H9 (cell line): Measurements from ENCODE around the gene TNMD. TPM values are rescaled to one million over a fixed set of nuclear protein-coding genes. Genes with fewer than 3 reads are reported as not detected.

Source experiments
- DNase-seq: peaks from one replicate; pipeline ENCODE4 v3.0.0-alpha.2; 2017
- H2AFZ ChIP-seq: one replicate; pipeline ENCODE4 v1.6.1; 2013; ENCODE audit warnings: mild to moderate bottlenecking, low read length, control low read depth, moderate library complexity
- H2AK5ac ChIP-seq: 2 replicates; pipeline ENCODE4 v1.6.1; 2013; ENCODE audit warnings: low read length, control low read depth, mixed read lengths; ENCODE audit not compliant: insufficient read length
- H2BK120ac ChIP-seq: one replicate; pipeline ENCODE4 v1.6.1; 2013; ENCODE audit warnings: low read depth, mild to moderate bottlenecking, low read length, control low read depth, inconsistent platforms; ENCODE audit not compliant: poor library complexity, severe bottlenecking
- H2BK12ac ChIP-seq: 2 replicates; pipeline ENCODE4 v1.6.1; 2013; ENCODE audit warnings: low read length, control low read depth, mixed read lengths, low read depth; ENCODE audit not compliant: insufficient read length
- H2BK15ac ChIP-seq: 2 replicates; pipeline ENCODE4 v1.6.1; 2013; ENCODE audit warnings: low read depth, low read length, control low read depth
- H2BK20ac ChIP-seq: one replicate; pipeline ENCODE4 v1.6.1; 2013; ENCODE audit warnings: low read depth, mild to moderate bottlenecking, low read length, control low read depth, inconsistent platforms; ENCODE audit not compliant: poor library complexity, severe bottlenecking
- H2BK5ac ChIP-seq: 2 replicates; pipeline ENCODE4 v1.6.1; 2013; ENCODE audit warnings: low read length, control low read depth, mixed read lengths; ENCODE audit not compliant: insufficient read length
- H3K14ac ChIP-seq: 2 replicates; pipeline ENCODE4 v1.6.1; 2013; ENCODE audit warnings: low read length, control low read depth; ENCODE audit not compliant: insufficient read depth
- H3K18ac ChIP-seq: 2 replicates; pipeline ENCODE4 v1.6.1; 2013; ENCODE audit warnings: low read depth, mild to moderate bottlenecking, mixed read lengths, low read length, control low read depth; ENCODE audit not compliant: insufficient read length
- H3K23ac ChIP-seq: 2 replicates; pipeline ENCODE4 v1.6.1; 2013; ENCODE audit warnings: low read length, control low read depth, mixed read lengths, low read depth; ENCODE audit not compliant: insufficient read length
- H3K23me2 ChIP-seq: 2 replicates; pipeline ENCODE4 v1.6.1; 2013; ENCODE audit warnings: low read depth, mild to moderate bottlenecking, mixed read lengths, low read length, control low read depth; ENCODE audit not compliant: insufficient read length, poor library complexity, severe bottlenecking
- H3K27ac ChIP-seq: 2 replicates; pipeline ENCODE4 v1.5.1; 2013; ENCODE audit warnings: low read length, control low read depth, mixed read lengths, low read depth; ENCODE audit not compliant: insufficient read length
- H3K27me3 ChIP-seq: 2 replicates; pipeline ENCODE4 v1.6.1; 2013; ENCODE audit warnings: low read length, control low read depth, inconsistent platforms; ENCODE audit not compliant: insufficient read depth
- H3K4ac ChIP-seq: 2 replicates; pipeline ENCODE4 v1.6.1; 2013; ENCODE audit warnings: low read depth, mild to moderate bottlenecking, control low read depth, inconsistent platforms, low read length, moderate library complexity
- H3K4me1 ChIP-seq: 2 replicates; pipeline ENCODE4 v1.6.1; 2013; ENCODE audit warnings: low read length, control low read depth, inconsistent platforms; ENCODE audit not compliant: insufficient read depth
- H3K4me2 ChIP-seq: 2 replicates; pipeline ENCODE4 v1.6.1; 2013; ENCODE audit warnings: low read length, control low read depth, mixed read lengths; ENCODE audit not compliant: insufficient read length, insufficient read depth
- H3K56ac ChIP-seq: 2 replicates; pipeline ENCODE4 v1.6.1; 2013; ENCODE audit warnings: low read depth, mild to moderate bottlenecking, mixed read lengths, low read length, control low read depth; ENCODE audit not compliant: insufficient read length
- H3K79me1 ChIP-seq: 2 replicates; pipeline ENCODE4 v1.6.1; 2013; ENCODE audit warnings: low read depth, mild to moderate bottlenecking, moderate library complexity, low read length, control low read depth, inconsistent platforms; ENCODE audit not compliant: insufficient read depth, poor library complexity, severe bottlenecking
- H3K79me2 ChIP-seq: 2 replicates; pipeline ENCODE4 v1.6.1; 2013; ENCODE audit warnings: low read length, control low read depth, inconsistent platforms; ENCODE audit not compliant: insufficient read depth
- H3K9ac ChIP-seq: 2 replicates; pipeline ENCODE4 v1.6.1; 2013; ENCODE audit warnings: low read length, control low read depth, mixed read lengths; ENCODE audit not compliant: insufficient read length; ENCODE audit errors: extremely low read depth
- H3K9me3 ChIP-seq: one replicate; pipeline ENCODE4 v1.6.1; 2013; ENCODE audit warnings: low read depth, low read length, inconsistent platforms; ENCODE audit not compliant: control insufficient read depth
- H3T11ph ChIP-seq: one replicate; pipeline ENCODE4 v1.6.1; 2013; ENCODE audit warnings: mild to moderate bottlenecking, low read length, control low read depth, inconsistent platforms
- H4K20me1 ChIP-seq: one replicate; pipeline ENCODE4 v1.6.1; 2013; ENCODE audit not compliant: control insufficient read depth, insufficient read length, insufficient read depth
- H4K5ac ChIP-seq: 2 replicates; pipeline ENCODE4 v1.6.1; 2013; ENCODE audit warnings: low read depth, mild to moderate bottlenecking, mixed read lengths, low read length, control low read depth; ENCODE audit not compliant: insufficient read length
- H4K8ac ChIP-seq: replicated peaks from 2 replicates; pipeline ENCODE4 v1.6.1; 2013; ENCODE audit warnings: low read length, control low read depth, mixed read lengths, low read depth; ENCODE audit not compliant: insufficient read length
- H4K91ac ChIP-seq: 2 replicates; pipeline ENCODE4 v1.6.1; 2013; ENCODE audit warnings: low read depth, mild to moderate bottlenecking, moderate library complexity, mixed read lengths, low read length, control low read depth; ENCODE audit not compliant: insufficient read length
- H3K27ac Mint-ChIP-seq, 3 experiments: 2 replicates in 2 of 3; 3 replicates in 1 of 3; pipeline ENCODE4 v1.8.0; 2020 to 2021; ENCODE audit warnings: mixed read lengths in 3 of 3, mild to moderate bottlenecking in 1 of 3, moderate library complexity in 1 of 3
- H3K27me3 Mint-ChIP-seq: 2 replicates; pipeline ENCODE4 v1.8.0; 2021; ENCODE audit warnings: low read depth, mild to moderate bottlenecking, moderate library complexity, mixed read lengths
- H3K36me3 Mint-ChIP-seq, 3 experiments: 2 replicates in 2 of 3; 3 replicates in 1 of 3; pipeline ENCODE4 v1.8.0; 2020 to 2021; ENCODE audit warnings: low read depth in 3 of 3, mixed read lengths in 3 of 3; ENCODE audit not compliant: insufficient read depth in 1 of 3
- H3K4me1 Mint-ChIP-seq, 2 experiments: 2 replicates each; pipeline ENCODE4 v1.8.0; 2020; ENCODE audit warnings: mixed read lengths in 2 of 2
- H3K4me3 Mint-ChIP-seq, 2 experiments: 2 replicates in 1 of 2; 3 replicates in 1 of 2; pipeline ENCODE4 v1.8.0; 2020 to 2021; ENCODE audit warnings: mild to moderate bottlenecking in 2 of 2, mixed read lengths in 2 of 2, moderate library complexity in 1 of 2
- H3K9me3 Mint-ChIP-seq, 2 experiments: 2 replicates in 1 of 2; 3 replicates in 1 of 2; pipeline ENCODE4 v1.8.0; 2020; ENCODE audit warnings: mild to moderate bottlenecking in 2 of 2, mixed read lengths in 2 of 2, moderate library complexity in 1 of 2
- WGBS: extraction: QIAGEN DNeasy Blood & Tissue Kit; methylation state at CpG from one replicate; pipeline ENCODE4 v1.1.7; 2013; ENCODE audit warnings: missing lambda C conversion rate, low lambda C conversion rate, mixed read lengths; ENCODE audit not compliant: insufficient read length; ENCODE audit errors: extremely low coverage; 5-methylcytosine and 5-hydroxymethylcytosine counted together
- total RNA-seq: library from RNA; stranded (reverse); gene quantifications from 2 replicates; pipeline ENCODE4 v1.2.1, GENCODE V29; 2021
- TF ChIP-seq, protein P1 (sequence below): fragments of 200-600 bp; sonication (generic); conservative IDR thresholded peaks from 3 replicates; pipeline ENCODE4 v1.8.0; 2021; ENCODE audit warnings: antibody characterized with exemption, mild to moderate bottlenecking

Gene TNMD
- total RNA-seq, 1 experiment from 2014 or later = 1.7 TPM

DNA sequence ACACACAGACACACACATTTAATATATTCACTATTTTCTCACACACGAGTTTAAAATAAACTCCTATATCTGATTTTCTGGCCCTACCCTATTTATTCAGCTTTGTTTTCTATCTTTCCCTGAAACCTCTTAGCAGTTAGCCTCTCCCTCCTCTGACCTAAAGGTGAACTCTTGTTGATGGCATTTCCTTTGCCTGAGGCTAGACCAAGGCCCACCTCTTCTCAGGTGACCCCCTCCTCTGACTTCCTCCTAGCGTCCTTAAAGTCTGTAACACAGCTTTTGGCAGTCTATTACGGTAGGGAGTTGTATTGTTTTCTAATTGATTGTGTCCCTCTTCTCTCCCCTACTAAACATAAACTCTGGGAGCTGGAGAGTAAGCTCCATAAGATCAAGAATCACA, 57.6 kb downstream of the TNMD start:
- H3K27me3 ChIP-seq = no peaks in the 10 kb centered on the region
- Mint-ChIP-seq H3K36me3 (peaks cover 0 to 2% (median 0%) of the 10 kb centered on the region in 3 experiments; a peak in 3 of 7 replicates), H3K9me3 (peaks cover 3 to 66% of the 10 kb centered on the region in 2 experiments), H3K27ac (no peak overlapping the region), H3K27me3 (peaks cover 6% of the 10 kb centered on the region), H3K4me3 (no peak overlapping the region), H3K4me1 (peaks cover 5 to 7% of the 10 kb centered on the region in 2 experiments; a peak in 2 of 4 replicates)
- no peaks in the 10 kb centered on the region for H3K79me1 ChIP-seq
- 100% methylated on average over 1 of the region's 3 CpGs for WGBS
- H3K9ac ChIP-seq = no peak overlapping the region
- no peak overlapping the region for H4K5ac ChIP-seq
- H2BK20ac ChIP-seq = no peak overlapping the region
- no peak overlapping the region for H2BK5ac ChIP-seq
- H2AFZ ChIP-seq = no peak overlapping the region
- H3K27ac ChIP-seq = no peak overlapping the region
- H2BK12ac ChIP-seq = no peak overlapping the region
- H3T11ph ChIP-seq = no peak overlapping the region
- H3K56ac ChIP-seq = no peak overlapping the region
- H4K20me1 ChIP-seq = no peaks in the 10 kb centered on the region
- no peak overlapping the region for H2BK15ac ChIP-seq
- no peak overlapping the region for H2BK120ac ChIP-seq
- no peak overlapping the region for H3K4me2 ChIP-seq
- H3K14ac ChIP-seq = no peak overlapping the region
- H3K23ac ChIP-seq = no peak overlapping the region
- no peak overlapping the region for H3K4ac ChIP-seq
- no peak overlapping the region for H2AK5ac ChIP-seq
- no peaks in the 10 kb centered on the region for H3K23me2 ChIP-seq
- no peak overlapping the region for H4K8ac ChIP-seq
- peaks cover 4% of the 10 kb centered on the region for H3K9me3 ChIP-seq
- H4K91ac ChIP-seq = no peak overlapping the region
- no peak overlapping the region for H3K18ac ChIP-seq
- TF ChIP-seq, protein P1, sequence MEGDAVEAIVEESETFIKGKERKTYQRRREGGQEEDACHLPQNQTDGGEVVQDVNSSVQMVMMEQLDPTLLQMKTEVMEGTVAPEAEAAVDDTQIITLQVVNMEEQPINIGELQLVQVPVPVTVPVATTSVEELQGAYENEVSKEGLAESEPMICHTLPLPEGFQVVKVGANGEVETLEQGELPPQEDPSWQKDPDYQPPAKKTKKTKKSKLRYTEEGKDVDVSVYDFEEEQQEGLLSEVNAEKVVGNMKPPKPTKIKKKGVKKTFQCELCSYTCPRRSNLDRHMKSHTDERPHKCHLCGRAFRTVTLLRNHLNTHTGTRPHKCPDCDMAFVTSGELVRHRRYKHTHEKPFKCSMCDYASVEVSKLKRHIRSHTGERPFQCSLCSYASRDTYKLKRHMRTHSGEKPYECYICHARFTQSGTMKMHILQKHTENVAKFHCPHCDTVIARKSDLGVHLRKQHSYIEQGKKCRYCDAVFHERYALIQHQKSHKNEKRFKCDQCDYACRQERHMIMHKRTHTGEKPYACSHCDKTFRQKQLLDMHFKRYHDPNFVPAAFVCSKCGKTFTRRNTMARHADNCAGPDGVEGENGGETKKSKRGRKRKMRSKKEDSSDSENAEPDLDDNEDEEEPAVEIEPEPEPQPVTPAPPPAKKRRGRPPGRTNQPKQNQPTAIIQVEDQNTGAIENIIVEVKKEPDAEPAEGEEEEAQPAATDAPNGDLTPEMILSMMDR = no peak
- peaks cover under 1% of the 10 kb centered on the region; the same call in 1 of the 2 replicates for H3K4me1 ChIP-seq
- no peak for DNase-seq
- H3K79me2 ChIP-seq = no peaks in the 10 kb centered on the region
